GM18502 (cell line): ENCODE measurements around the gene EML3.
"Not testable (repeated sequence)": the region's sequence is repeated elsewhere in the genome, so short reads cannot be mapped to it uniquely, and the experiment has no call there.

Source experiments
- ATAC-seq: cut with Tn5 transposase; IDR thresholded peaks from one replicate; pipeline ENCODE4 v1.9.1; 2021; ENCODE audit warnings: mild to moderate bottlenecking; ENCODE audit not compliant: unreplicated experiment, poor library complexity

EML3 gene

GRCh38 chr11:62601122-62601371 lies 11.5 kb downstream of the EML3 start:
- ATAC-seq, result peak; percentile 14

- no peak for ATAC-seq
These were observed 12.0 kb downstream of the EML3 start for GRCh38 chr11:62600367-62601121.

- ATAC-seq, result no peak
These were observed 12.7 kb downstream of the EML3 start for GRCh38 chr11:62599901-62600300.

- ATAC-seq, result peak; percentile 59
These were observed 13.4 kb downstream of the EML3 start for GRCh38 chr11:62599069-62599696.

- no peak for ATAC-seq
These were observed 17.5 kb downstream of the EML3 start for GRCh38 chr11:62595124-62595523.

- no peak for ATAC-seq
These were observed 19.0 kb downstream of the EML3 start for GRCh38 chr11:62593434-62594044.

GRCh38 chr11:62592989-62593421 lies 19.6 kb downstream of the EML3 start:
- no peak for ATAC-seq

GRCh38 chr11:62592146-62592815 lies 20.3 kb downstream of the EML3 start:
- no peak for ATAC-seq

- ATAC-seq, result peak; percentile 86
These were observed 21.0 kb downstream of the EML3 start, which contains the start of gene TUT1 for GRCh38 chr11:62591448-62592145. Gene TUT1 (minus strand): TSS chr11:62591523. CDS start chr11:62591485, 38 bp downstream.

- ATAC-seq, result no peak
These were observed 23.5 kb downstream of the EML3 start for GRCh38 chr11:62588966-62589637.

GRCh38 chr11:62585356-62585755 lies 27.2 kb downstream of the EML3 start:
- not testable (repeated sequence) for ATAC-seq

GRCh38 chr11:62581735-62582134 lies 30.8 kb downstream of the EML3 start:
- not testable (repeated sequence) for ATAC-seq

- ATAC-seq, result no peak
These were observed 31.4 kb downstream of the EML3 start for GRCh38 chr11:62580959-62581715.

- ATAC-seq, result no peak
These were observed 33.3 kb downstream of the EML3 start for GRCh38 chr11:62579252-62579651.

GRCh38 chr11:62578541-62578940 lies 34.0 kb downstream of the EML3 start:
- no peak for ATAC-seq

- no peak for ATAC-seq
These were observed 35.4 kb downstream of the EML3 start for GRCh38 chr11:62577046-62577714.

- no peak for ATAC-seq
These were observed 36.7 kb downstream of the EML3 start for GRCh38 chr11:62575837-62576236.

- no peak for ATAC-seq
These were observed 37.4 kb downstream of the EML3 start for GRCh38 chr11:62575156-62575555.
